Measurements from ENCODE around the gene SFMBT1. TPM values are rescaled to one million over a fixed set of nuclear protein-coding genes. Genes with fewer than 3 reads are reported as not detected.

The SFMBT1 gene
- total RNA-seq, 1 experiment from 2014 or later, result 14.8 TPM

DNA sequence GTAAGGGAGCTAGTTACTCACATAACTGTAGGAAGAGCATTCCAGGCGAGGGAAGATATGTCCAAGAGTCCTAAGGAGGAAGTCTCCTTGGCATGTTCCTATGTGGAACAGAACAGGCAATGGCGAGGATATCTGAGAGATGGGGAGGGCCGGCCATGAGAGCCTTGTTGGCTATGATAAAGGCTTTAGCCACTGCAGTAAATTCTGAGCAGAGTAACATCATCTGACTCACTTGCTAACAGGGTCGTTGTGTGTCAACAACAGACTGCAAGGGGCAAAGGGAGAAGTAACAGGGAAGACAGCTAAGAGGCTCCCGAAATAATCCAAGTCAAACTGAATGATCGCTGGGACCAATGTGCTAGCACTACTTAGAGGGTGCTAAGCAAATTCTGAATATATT is 21.6 kb downstream of the SFMBT1 start:
- ChIA-PET CTCF (no interaction called here), POLR2A (no interaction called here), RAD21 (ENCODE audit: low non-redundant PET in 1 of 2, low total read pairs in 2 of 2, uncharacterized antibody in 2 of 2, unreplicated experiment in 2 of 2) (no interaction called here)
- H3K27ac ChIP-seq (ENCODE audit: low read depth, low read length), result no peak overlapping the region
- DNase-seq (ENCODE audit: low read depth, low spot score), result no peak
- H4K20me1 ChIP-seq (ENCODE audit: insufficient read depth), result no peaks in the 10 kb centered on the region; the same call in 1 of the 2 replicates
- no TSS peak for BruUV-seq (replicated peaks)
- ATAC-seq, result no peak
- H3K4me3 ChIP-seq (replicated peaks in 1 of 2; ENCODE audit: low read depth in 1 of 2, low read length in 2 of 2), result no peak overlapping the region
- no peak overlapping the region for H2AFZ ChIP-seq (ENCODE audit: low read depth, low read length, poor library complexity, severe bottlenecking)
- H3K79me2 ChIP-seq (ENCODE audit: insufficient read depth, low read length), result peaks cover 32% of the 10 kb centered on the region; the same call in 1 of the 2 replicates
- TF ChIP-seq YY1 (IDR thresholded peaks at IDR 0.05; ENCODE audit: extremely low read depth, insufficient replicate concordance, low read depth, low read length), result no peak
- no peak for TF ChIP-seq CBX3 (IDR thresholded peaks at IDR 0.05; ENCODE audit: low read depth)
- TF ChIP-seq, protein P1, sequence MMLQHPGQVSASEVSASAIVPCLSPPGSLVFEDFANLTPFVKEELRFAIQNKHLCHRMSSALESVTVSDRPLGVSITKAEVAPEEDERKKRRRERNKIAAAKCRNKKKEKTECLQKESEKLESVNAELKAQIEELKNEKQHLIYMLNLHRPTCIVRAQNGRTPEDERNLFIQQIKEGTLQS (IDR thresholded peaks at IDR 0.05), result no peak
- TF ChIP-seq EZH2phosphoT487 (IDR thresholded peaks at IDR 0.05; ENCODE audit: borderline replicate concordance), result no peak
- TF ChIP-seq JUND (IDR thresholded peaks at IDR 0.05), result no peak
- TF ChIP-seq EZH2 (IDR thresholded peaks at IDR 0.05), result no peak
- no peak for TF ChIP-seq CEBPB (IDR thresholded peaks at IDR 0.05; ENCODE audit: low read depth)
- TF ChIP-seq SIN3A (IDR thresholded peaks at IDR 0.05; ENCODE audit: low read depth), result no peak
- TF ChIP-seq, protein P2, sequence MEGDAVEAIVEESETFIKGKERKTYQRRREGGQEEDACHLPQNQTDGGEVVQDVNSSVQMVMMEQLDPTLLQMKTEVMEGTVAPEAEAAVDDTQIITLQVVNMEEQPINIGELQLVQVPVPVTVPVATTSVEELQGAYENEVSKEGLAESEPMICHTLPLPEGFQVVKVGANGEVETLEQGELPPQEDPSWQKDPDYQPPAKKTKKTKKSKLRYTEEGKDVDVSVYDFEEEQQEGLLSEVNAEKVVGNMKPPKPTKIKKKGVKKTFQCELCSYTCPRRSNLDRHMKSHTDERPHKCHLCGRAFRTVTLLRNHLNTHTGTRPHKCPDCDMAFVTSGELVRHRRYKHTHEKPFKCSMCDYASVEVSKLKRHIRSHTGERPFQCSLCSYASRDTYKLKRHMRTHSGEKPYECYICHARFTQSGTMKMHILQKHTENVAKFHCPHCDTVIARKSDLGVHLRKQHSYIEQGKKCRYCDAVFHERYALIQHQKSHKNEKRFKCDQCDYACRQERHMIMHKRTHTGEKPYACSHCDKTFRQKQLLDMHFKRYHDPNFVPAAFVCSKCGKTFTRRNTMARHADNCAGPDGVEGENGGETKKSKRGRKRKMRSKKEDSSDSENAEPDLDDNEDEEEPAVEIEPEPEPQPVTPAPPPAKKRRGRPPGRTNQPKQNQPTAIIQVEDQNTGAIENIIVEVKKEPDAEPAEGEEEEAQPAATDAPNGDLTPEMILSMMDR (IDR thresholded peaks at IDR 0.05 in 2 of 3, conservative IDR thresholded peaks at IDR 0.05 in 1 of 3; ENCODE audit: borderline replicate concordance in 1 of 3, insufficient read depth in 1 of 3, low read depth in 2 of 3, low read length in 2 of 3), result no peak
- TF ChIP-seq, protein P3, sequence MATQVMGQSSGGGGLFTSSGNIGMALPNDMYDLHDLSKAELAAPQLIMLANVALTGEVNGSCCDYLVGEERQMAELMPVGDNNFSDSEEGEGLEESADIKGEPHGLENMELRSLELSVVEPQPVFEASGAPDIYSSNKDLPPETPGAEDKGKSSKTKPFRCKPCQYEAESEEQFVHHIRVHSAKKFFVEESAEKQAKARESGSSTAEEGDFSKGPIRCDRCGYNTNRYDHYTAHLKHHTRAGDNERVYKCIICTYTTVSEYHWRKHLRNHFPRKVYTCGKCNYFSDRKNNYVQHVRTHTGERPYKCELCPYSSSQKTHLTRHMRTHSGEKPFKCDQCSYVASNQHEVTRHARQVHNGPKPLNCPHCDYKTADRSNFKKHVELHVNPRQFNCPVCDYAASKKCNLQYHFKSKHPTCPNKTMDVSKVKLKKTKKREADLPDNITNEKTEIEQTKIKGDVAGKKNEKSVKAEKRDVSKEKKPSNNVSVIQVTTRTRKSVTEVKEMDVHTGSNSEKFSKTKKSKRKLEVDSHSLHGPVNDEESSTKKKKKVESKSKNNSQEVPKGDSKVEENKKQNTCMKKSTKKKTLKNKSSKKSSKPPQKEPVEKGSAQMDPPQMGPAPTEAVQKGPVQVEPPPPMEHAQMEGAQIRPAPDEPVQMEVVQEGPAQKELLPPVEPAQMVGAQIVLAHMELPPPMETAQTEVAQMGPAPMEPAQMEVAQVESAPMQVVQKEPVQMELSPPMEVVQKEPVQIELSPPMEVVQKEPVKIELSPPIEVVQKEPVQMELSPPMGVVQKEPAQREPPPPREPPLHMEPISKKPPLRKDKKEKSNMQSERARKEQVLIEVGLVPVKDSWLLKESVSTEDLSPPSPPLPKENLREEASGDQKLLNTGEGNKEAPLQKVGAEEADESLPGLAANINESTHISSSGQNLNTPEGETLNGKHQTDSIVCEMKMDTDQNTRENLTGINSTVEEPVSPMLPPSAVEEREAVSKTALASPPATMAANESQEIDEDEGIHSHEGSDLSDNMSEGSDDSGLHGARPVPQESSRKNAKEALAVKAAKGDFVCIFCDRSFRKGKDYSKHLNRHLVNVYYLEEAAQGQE (IDR thresholded peaks at IDR 0.05; ENCODE audit: low read depth), result no peak
- no peak for TF ChIP-seq ZNF274 (IDR thresholded peaks at IDR 0.05; ENCODE audit: low read depth, low read length)
- H3K4me1 ChIP-seq (ENCODE audit: control insufficient read depth in 1 of 2, insufficient read depth in 2 of 2, low read length in 2 of 2), result no peaks in the 10 kb centered on the region
- intact Hi-C loops (cut with micrococcal nuclease), result no loop called here
- no peaks in the 10 kb centered on the region for H3K27me3 ChIP-seq (ENCODE audit: insufficient read depth, low read length)
- no peaks in the 10 kb centered on the region for H3K9me2 ChIP-seq (ENCODE audit: insufficient read depth)
- H3K9ac ChIP-seq (ENCODE audit: low read length), result no peak overlapping the region
- no peak overlapping the region for H3K4me2 ChIP-seq (ENCODE audit: low read length)
- no peaks in the 10 kb centered on the region for H3K36me3 ChIP-seq (ENCODE audit: control insufficient read depth in 1 of 2, insufficient read depth in 2 of 2, low read length in 2 of 2)
- H3K9me3 ChIP-seq (ENCODE audit: control insufficient read depth in 1 of 2, insufficient read depth in 1 of 2, low read depth in 1 of 2, low read length in 2 of 2), result no peaks in the 10 kb centered on the region
